Endothelial cell of umbilical vein (primary cell): ENCODE measurements around the gene EMC9. TPM values are rescaled to one million over a fixed set of nuclear protein-coding genes. Genes with fewer than 3 reads are reported as not detected.

Experiments
- BruUV-seq: library from RNA; stranded (reverse); fragments of 400-500 nt; replicated peaks from 2 replicates; lab custom pipeline; 2021; lab: Mats Ljungman, UMichigan
- CTCF ChIA-PET: fragments of 300-600, 350-600 bp; sonication (Branson Sonifier 250); formaldehyde crosslinking; loops from one replicate; lab custom pipeline; 2021; ENCODE audit warnings: antibody characterized with exemption, inconsistent platforms; lab: Charles Lee
- POLR2A ChIA-PET: fragments of 300-600, 350-600 bp; sonication (Branson Sonifier 250); formaldehyde crosslinking; loops from one replicate; lab custom pipeline; 2021; ENCODE audit warnings: antibody characterized with exemption, inconsistent platforms; lab: Charles Lee
- DNase-seq: peaks from one replicate; pipeline ENCODE4 v3.0.0-alpha.2; 2011; ENCODE audit warnings: low read depth, low spot score
- FAIRE-seq: peaks from 2 replicates; lab custom pipeline; 2011; peaks lifted over from hg19 to GRCh38; lab: Jason Lieb, UNC
- H2AFZ ChIP-seq: 2 replicates; pipeline ENCODE4 v1.6.0; 2012; ENCODE audit warnings: low read depth, low read length, control low read depth, inconsistent platforms
- H3K27ac ChIP-seq: 2 replicates; pipeline ENCODE4 v1.5.1; 2011; ENCODE audit warnings: low read depth, mild to moderate bottlenecking, control low read depth, low read length, moderate library complexity; ENCODE audit not compliant: insufficient read depth
- H3K27me3 ChIP-seq, 2 experiments: 2 replicates each; pipeline versions ENCODE4 v1.6.0 to v1.6.1; 2011; ENCODE audit warnings: low read length in 2 of 2, mixed read lengths in 1 of 2; ENCODE audit not compliant: control insufficient read depth in 2 of 2, insufficient read depth in 2 of 2
- H3K36me3 ChIP-seq, 2 experiments: 2 replicates in 1 of 2; 3 replicates in 1 of 2; pipeline ENCODE4 v1.5.1; 2011; ENCODE audit warnings: low read length in 2 of 2, mild to moderate bottlenecking in 1 of 2, moderate library complexity in 1 of 2; ENCODE audit not compliant: control insufficient read depth in 2 of 2, insufficient read depth in 2 of 2; ENCODE audit errors: extremely low read depth in 1 of 2
- H3K4me1 ChIP-seq: 3 replicates; pipeline ENCODE4 v1.5.1; 2011; ENCODE audit warnings: mild to moderate bottlenecking, low read length; ENCODE audit not compliant: control insufficient read depth, insufficient read depth; ENCODE audit errors: extremely low read depth
- H3K4me2 ChIP-seq: 2 replicates; pipeline ENCODE4 v1.6.1; 2011; ENCODE audit warnings: low read length, control low read depth, mixed read lengths; ENCODE audit not compliant: insufficient read depth
- H3K4me3 ChIP-seq, 3 experiments: fragments of 200-600 bp in 1 of 3; sonication (generic), shearing (Covaris generic) in 1 of 3; replicated peaks in 1 of 3; 2 replicates each; pipeline ENCODE4 v1.5.1; 2011 to 2016; ENCODE audit warnings: control low read depth in 3 of 3, low read length in 3 of 3, mild to moderate bottlenecking in 2 of 3, inconsistent platforms in 1 of 3, low read depth in 1 of 3, moderate library complexity in 1 of 3; ENCODE audit not compliant: insufficient read depth in 1 of 3
- H3K79me2 ChIP-seq: 2 replicates; pipeline ENCODE4 v1.6.0; 2012; ENCODE audit warnings: low read length, inconsistent platforms; ENCODE audit not compliant: control insufficient read depth, insufficient read depth
- H3K9ac ChIP-seq: replicated peaks from 2 replicates; pipeline ENCODE3; 2011; ENCODE audit warnings: low read length, control low read depth; ENCODE audit not compliant: insufficient read depth; ENCODE audit errors: extremely low read depth
- H3K9me1 ChIP-seq: replicated peaks from 3 replicates; pipeline ENCODE4 v1.6.0; 2011; ENCODE audit warnings: mild to moderate bottlenecking, low read length; ENCODE audit not compliant: control insufficient read depth, insufficient read depth; ENCODE audit errors: extremely low read depth
- H3K9me3 ChIP-seq: replicated peaks from 2 replicates; pipeline ENCODE4 v1.5.1; 2012; ENCODE audit warnings: low read length, inconsistent platforms; ENCODE audit not compliant: control insufficient read depth, insufficient read depth
- H4K20me1 ChIP-seq: replicated peaks from 2 replicates; pipeline ENCODE3; 2011; ENCODE audit warnings: mild to moderate bottlenecking, low read length; ENCODE audit not compliant: control insufficient read depth, insufficient read depth; ENCODE audit errors: extremely low read depth
- CTCF ChIP-seq, 2 donors: IDR thresholded peaks; 1 replicate in 1 of 2; 2 replicates in 1 of 2; pipeline ENCODE4 v1.5.1; 2011; ENCODE audit warnings: low read length in 2 of 2, mild to moderate bottlenecking in 2 of 2, moderate library complexity in 2 of 2, control low read depth in 1 of 2, inconsistent platforms in 1 of 2, low read depth in 1 of 2; ENCODE audit not compliant: insufficient read depth in 1 of 2; ENCODE audit errors: extremely low read depth in 1 of 2
- EZH2 ChIP-seq: IDR thresholded peaks from 2 replicates; pipeline ENCODE4 v1.6.1; 2012; ENCODE audit warnings: borderline replicate concordance, low read depth, mild to moderate bottlenecking, moderate library complexity, low read length, inconsistent platforms; ENCODE audit not compliant: severe bottlenecking
- FOS ChIP-seq: IDR thresholded peaks from 2 replicates; pipeline ENCODE4 v1.6.1; 2011; ENCODE audit warnings: mild to moderate bottlenecking, low read length, moderate library complexity, borderline replicate concordance; ENCODE audit not compliant: insufficient read depth
- GATA2 ChIP-seq: IDR thresholded peaks from 2 replicates; pipeline ENCODE4 v1.7.0; 2011; ENCODE audit warnings: low read depth, mild to moderate bottlenecking, moderate library complexity, mixed read lengths, low read length; ENCODE audit not compliant: insufficient read length, insufficient read depth
- dilution Hi-C: fragments of 300-500 bp; cut with MboI; formaldehyde crosslinking; loops from one replicate; pipeline ENCODE4 v1.15.0; 2019; ENCODE audit warnings: low sequenced_read_pairs; ENCODE audit not compliant: extremely low pct_ligation_motif_present
- intact Hi-C: fragments of 100-400 bp; cut with micrococcal nuclease; formaldehyde crosslinking; loops from one replicate; pipeline ENCODE4 v1.10.0; 2022
- polyA plus RNA-seq, 4 experiments: library from polyadenylated mRNA; depleted of rRNA in 3 of 4; stranded (reverse) in 3 of 4; unstranded in 1 of 4; fragments of >200 nt; gene quantifications; 2 replicates each; pipeline versions ENCODE4 v1.2.1 to v1.2.3, GENCODE V29; 2011 to 2012; ENCODE audit warnings: missing spikeins in 1 of 4
- total RNA-seq: library from RNA; stranded (reverse); gene quantifications from 2 replicates; pipeline ENCODE4 v1.2.3, GENCODE V29; 2021
- TF ChIP-seq, protein P1 (sequence below): IDR thresholded peaks from 2 replicates; pipeline ENCODE4 v1.6.1; 2011; ENCODE audit not compliant: insufficient read depth, insufficient read length

The EMC9 gene
- total and polyA plus RNA-seq, 2 donors (not counting 3 experiments of a cell fraction or from before 2014, with no cell fraction given) = 21.8 to 31.8 TPM

DNA sequence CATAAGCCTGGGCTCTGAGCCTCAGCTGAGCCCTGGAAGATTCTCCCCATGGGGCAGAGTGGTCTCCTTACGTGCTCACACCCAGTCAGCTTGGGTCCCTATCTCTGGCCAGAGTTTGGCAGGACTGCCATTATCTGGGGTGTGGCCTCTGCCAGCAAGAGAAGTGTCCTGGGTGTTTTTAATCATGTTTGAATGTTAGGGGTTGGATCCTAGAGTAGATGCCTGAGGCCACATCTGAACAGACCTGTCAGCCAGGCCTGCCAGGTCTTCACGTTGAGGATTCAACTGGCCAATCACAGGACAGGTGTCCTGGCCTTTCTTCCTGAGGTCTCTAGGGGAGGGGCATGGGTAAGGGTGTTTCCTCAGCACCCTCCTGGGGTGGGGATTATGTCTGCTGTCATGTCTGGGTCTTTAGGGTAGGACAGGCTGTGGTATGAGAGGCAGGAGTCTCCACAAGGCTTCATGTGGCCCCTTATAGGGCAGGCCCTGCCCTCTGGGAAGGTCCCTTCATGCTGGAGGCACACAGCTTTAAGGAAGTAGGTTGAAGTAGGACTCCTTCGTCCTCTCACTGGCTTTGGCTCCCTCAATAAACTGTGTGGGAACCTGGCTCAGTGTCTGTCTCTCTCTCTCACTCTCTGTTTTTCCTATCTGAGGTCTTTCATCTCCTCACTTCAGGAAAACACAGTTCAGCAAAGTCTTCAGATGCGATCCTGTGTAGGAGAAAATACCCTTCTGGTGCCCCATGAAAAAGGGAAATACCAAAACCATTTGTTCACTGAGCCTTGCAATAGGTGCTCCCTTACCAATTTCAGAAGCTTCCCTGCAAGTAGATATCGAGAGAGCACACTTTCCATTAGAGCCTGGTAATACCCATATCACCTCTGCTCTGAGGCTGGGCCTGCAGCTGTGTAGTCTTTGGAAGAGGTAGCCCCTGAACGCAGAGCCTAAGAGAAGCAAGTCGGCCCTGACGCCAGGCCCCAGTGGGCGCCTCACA lies 17.7 kb downstream of the EMC9 start:
- TSS peak; percentile 31 for BruUV-seq
- FAIRE-seq = no peak
- Histone ChIP-seq H3K9ac (no peak overlapping the region), H3K4me2 (no peak overlapping the region), H3K4me3 (no peak overlapping the region), H3K4me1 (no peaks in the 10 kb centered on the region), H3K27me3 (no peaks in the 10 kb centered on the region), H3K9me1 (no peaks in the 10 kb centered on the region), H3K36me3 (peaks cover 7 to 31% of the 10 kb centered on the region in 2 experiments), H2AFZ (no peak overlapping the region), H3K27ac (no peak overlapping the region), H3K79me2 (no peaks in the 10 kb centered on the region), H3K9me3 (no peaks in the 10 kb centered on the region), H4K20me1 (no peaks in the 10 kb centered on the region)
- ChIA-PET CTCF (interaction anchor here (1.3 to 1.4 kb wide), 1 partner anchor 37 kb away, joined by 3 to 5 read pairs; the partner anchor contains the start of gene IRF9), POLR2A (interaction anchor here (1.2 kb wide), 1 partner anchor 9 kb away, joined by 3 read pairs; no protein-coding TSS in a partner anchor)
- dilution Hi-C loops = no loop called here
- intact Hi-C loops = no loop called here
- TF ChIP-seq GATA2 (no peak), FOS (no peak), EZH2 (no peak), CTCF (IDR thresholded peaks at IDR 0.05; ENCODE audit: extremely low read depth in 1 of 2, insufficient read depth in 1 of 2, low read depth in 1 of 2, low read length in 2 of 2) (no peak)
- TF ChIP-seq, protein P1, sequence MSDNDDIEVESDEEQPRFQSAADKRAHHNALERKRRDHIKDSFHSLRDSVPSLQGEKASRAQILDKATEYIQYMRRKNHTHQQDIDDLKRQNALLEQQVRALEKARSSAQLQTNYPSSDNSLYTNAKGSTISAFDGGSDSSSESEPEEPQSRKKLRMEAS = no peak
- DNase-seq = no peak
